Muscle of leg (tissue), 11 donors: Measurements from ENCODE around the gene NPR2. TPM values are rescaled to one million over a fixed set of nuclear protein-coding genes. Genes with fewer than 3 reads are reported as not detected.
A peak's percentile ranks its signal among the peaks of the same experiment; 100 is the strongest.

Experiments used
- DNase-seq: peaks from one replicate; pipeline ENCODE4 v3.0.0; 2013
- H3K27ac ChIP-seq: one replicate; pipeline ENCODE4 v1.5.1; 2013; ENCODE audit warnings: mild to moderate bottlenecking, low read length, control low read depth
- H3K27me3 ChIP-seq: one replicate; pipeline ENCODE4 v1.6.1; 2013; ENCODE audit warnings: low read length; ENCODE audit not compliant: control insufficient read depth, insufficient read depth
- H3K36me3 ChIP-seq: one replicate; pipeline ENCODE4 v1.6.1; 2013; ENCODE audit warnings: low read length; ENCODE audit not compliant: control insufficient read depth, insufficient read depth
- H3K4me1 ChIP-seq: one replicate; pipeline ENCODE4 v1.6.1; 2013; ENCODE audit warnings: low read length; ENCODE audit not compliant: control insufficient read depth, insufficient read depth
- H3K4me3 ChIP-seq: one replicate; pipeline ENCODE4 v1.5.1; 2013; ENCODE audit warnings: low read length, control low read depth
- H3K9me3 ChIP-seq: replicated peaks from 2 replicates; pipeline ENCODE4 v1.6.1; 2013; ENCODE audit warnings: low read depth, low read length; ENCODE audit not compliant: control insufficient read depth
- WGBS: methylation state at CpG from one replicate; pipeline ENCODE4 v1.1.5; 2013; ENCODE audit warnings: missing lambda C conversion rate; ENCODE audit not compliant: insufficient coverage; 5-methylcytosine and 5-hydroxymethylcytosine counted together
- polyA plus RNA-seq, 8 donors: library from polyadenylated mRNA; unstranded; fragments of 120-200 nt; gene quantifications; one replicate each; pipeline versions ENCODE4 v1.2.1 to v1.2.3, GENCODE V29; 2013; ENCODE audit warnings: inconsistent platforms in 1 of 8, low replicate concordance in 1 of 8; ENCODE audit not compliant: insufficient read length in 8 of 8, insufficient read depth in 1 of 8
- total RNA-seq: library from RNA; stranded (reverse); fragments of 120-200 nt; gene quantifications from one replicate; pipeline ENCODE4 v1.2.4, GENCODE V29; 2013

The NPR2 gene
- total and polyA plus RNA-seq, 9 donors = 16.8 to 37.3 (median 27.0) TPM

DNA sequence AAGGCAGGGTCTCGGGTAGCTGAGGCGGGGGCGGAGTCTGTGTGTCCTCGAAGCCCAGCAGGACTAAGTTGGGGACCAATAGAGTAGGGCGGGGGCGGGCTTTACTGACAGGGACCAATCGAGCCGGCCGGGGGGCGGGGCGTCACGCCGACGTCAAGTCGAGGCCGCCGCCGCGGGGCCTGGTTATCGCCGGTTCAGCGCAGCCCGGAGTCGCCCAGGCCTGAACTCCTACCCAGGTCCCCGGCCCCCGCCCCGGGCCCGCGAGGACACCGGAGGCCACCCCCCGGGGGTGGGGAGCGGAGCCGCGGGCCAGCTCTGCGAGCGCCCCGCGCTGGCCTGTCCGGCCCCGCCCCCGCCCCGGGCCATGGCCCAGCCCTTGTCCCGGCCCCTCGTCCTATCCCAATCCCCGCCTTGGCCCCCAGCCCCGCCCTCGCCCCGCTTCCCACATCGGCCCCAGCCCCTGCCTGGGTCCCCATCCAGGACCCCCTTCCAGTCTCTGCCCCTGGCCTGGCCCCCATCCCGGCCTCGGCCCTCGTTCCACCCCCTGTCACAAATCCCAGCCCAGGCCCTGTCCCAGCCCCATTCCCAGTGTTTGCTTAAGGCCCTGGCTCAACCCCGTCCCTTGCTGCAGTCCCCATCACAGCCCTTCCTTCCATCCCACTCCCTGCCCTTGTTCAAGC is 37.8 kb downstream of the NPR2 start, which contains the start of gene TMEM8B:
TSS of gene TMEM8B (plus strand) at position 145 of the 680 bp plus-strand sequence. CDS start at position 365, 220 bp downstream.
- Histone ChIP-seq H3K4me3 (peak within 1 kb of the TSS; percentile 60), H3K27me3 (peaks cover 14% of the 10 kb centered on the region), H3K4me1 (peaks cover 35% of the 10 kb centered on the region), H3K36me3 (no peaks in the 10 kb centered on the region), H3K9me3 (no peaks in the 10 kb centered on the region), H3K27ac (peak within 1 kb of the TSS; percentile 79)
- peak; percentile 98 for DNase-seq
- WGBS = under 1% methylated on average over 51 of the region's 53 CpGs

DNA sequence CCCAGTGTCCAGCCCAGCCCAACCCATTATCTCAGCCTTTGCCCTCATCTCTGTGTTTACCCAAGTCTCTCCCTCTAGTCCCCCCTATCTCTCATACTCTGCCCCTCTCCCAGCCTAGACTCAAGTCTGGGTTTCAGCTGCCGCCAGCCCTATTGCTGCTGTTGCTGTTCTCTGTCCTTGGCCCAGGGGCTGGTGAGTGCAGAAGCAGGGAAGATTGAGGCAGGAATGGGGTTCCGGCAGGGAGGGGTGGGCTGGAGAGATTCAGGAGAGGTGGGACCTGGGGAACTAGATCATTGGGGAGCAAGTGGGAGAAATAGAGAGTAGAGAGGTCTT is 38.3 kb downstream of the NPR2 start:
- Histone ChIP-seq H3K4me3 (peak overlapping the region; percentile 60), H3K27me3 (peaks cover 18% of the 10 kb centered on the region), H3K4me1 (peaks cover 39% of the 10 kb centered on the region), H3K36me3 (peaks cover 2% of the 10 kb centered on the region), H3K9me3 (no peaks in the 10 kb centered on the region), H3K27ac (peak overlapping the region; percentile 79)
- 50% methylated on average over 1 of the region's 2 CpGs for WGBS
- DNase-seq = no peak

- no peak for DNase-seq
- H3K27me3 ChIP-seq = peaks cover 18% of the 10 kb centered on the region
- H3K4me1 ChIP-seq = peaks cover 39% of the 10 kb centered on the region
- peaks cover 10% of the 10 kb centered on the region for H3K36me3 ChIP-seq
- WGBS = 77% methylated on average over 4 of the region's 4 CpGs
- H3K4me3 ChIP-seq = no peak overlapping the region
- no peaks in the 10 kb centered on the region for H3K9me3 ChIP-seq
- H3K27ac ChIP-seq = no peak overlapping the region
Measured at GRCh38 chr9:35831040-35831439, 39.6 kb downstream of the NPR2 start.

DNA sequence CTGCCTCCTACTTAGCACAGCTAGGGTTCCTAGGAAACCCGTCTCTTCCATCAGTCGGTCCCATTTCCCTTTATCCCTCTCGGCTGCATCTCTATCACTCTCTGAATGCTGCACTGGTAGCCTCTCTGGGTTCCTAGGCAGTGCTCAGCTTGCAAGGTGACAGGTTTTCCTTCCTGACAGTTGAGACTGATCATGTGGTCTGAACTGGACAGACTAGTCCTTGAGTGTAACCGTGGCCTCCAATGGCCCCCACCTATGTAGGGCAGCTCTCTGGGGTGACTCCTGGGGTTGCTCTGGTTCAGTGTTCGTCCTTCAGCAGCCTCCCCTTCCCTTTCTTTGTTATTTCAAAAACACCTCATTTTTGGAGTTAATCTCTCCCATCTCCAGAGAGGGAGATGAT is 41.4 kb downstream of the NPR2 start:
- Histone ChIP-seq H3K27me3 (peaks cover 21% of the 10 kb centered on the region), H3K27ac (no peak overlapping the region), H3K4me3 (no peak overlapping the region), H3K9me3 (no peaks in the 10 kb centered on the region), H3K4me1 (peaks cover 39% of the 10 kb centered on the region), H3K36me3 (peaks cover 16% of the 10 kb centered on the region)
- 58% methylated on average over 4 of the region's 5 CpGs for WGBS
- DNase-seq = no peak

- Histone ChIP-seq H3K9me3 (no peaks in the 10 kb centered on the region), H3K4me1 (peaks cover 34% of the 10 kb centered on the region), H3K27me3 (peaks cover 24% of the 10 kb centered on the region), H3K27ac (peak overlapping the region; percentile 6), H3K36me3 (peaks cover 17% of the 10 kb centered on the region), H3K4me3 (no peak overlapping the region)
- DNase-seq = no peak
- WGBS = 72% methylated on average over 5 of the region's 14 CpGs
Measured at GRCh38 chr9:35834260-35835215, 43.1 kb downstream of the NPR2 start.

DNA sequence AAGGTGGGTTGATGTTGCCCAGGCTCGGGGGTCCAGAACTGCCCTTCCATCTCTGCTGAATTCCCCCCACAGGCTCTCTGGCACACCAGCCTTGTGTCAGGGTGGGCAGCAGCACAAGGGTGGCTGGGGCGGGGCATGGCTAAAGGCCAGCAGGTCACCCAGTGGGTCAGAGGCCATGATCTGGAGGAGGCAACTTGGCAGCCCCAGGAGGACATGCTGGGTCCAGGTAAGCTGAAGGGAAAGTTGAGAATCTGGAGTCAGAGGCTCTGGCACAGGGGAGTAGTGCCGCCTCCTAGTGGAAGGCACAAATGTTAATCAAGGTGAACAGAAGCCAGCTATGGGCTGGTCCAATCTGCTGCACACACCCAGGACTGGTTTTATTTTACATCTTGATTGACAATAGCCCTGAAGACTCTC is 43.8 kb downstream of the NPR2 start:
- 100% methylated on average over 3 of the region's 3 CpGs for WGBS

DNA sequence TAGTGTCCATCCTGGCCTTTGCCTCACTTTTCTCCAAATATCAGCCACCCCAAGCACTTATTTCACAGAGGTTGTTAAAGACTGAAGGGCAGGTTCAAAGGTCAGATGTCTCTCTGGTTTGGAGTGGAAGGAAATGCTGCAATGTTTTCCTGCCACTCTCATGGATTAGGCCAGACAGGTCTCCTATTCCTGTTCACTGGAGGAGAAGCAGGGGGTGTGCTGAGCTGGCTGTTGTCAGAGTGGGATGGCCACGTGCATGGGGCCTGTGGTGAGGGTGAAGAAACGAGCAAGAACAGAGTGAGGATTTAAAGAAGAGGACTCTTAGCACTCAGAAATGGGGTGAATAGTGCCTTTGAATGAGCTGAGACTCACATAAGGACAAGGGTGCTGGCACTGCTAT is 44.4 kb downstream of the NPR2 start:
- Histone ChIP-seq H3K9me3 (no peaks in the 10 kb centered on the region), H3K27ac (no peak overlapping the region), H3K4me3 (no peak overlapping the region), H3K4me1 (peaks cover 24% of the 10 kb centered on the region), H3K36me3 (peaks cover 17% of the 10 kb centered on the region), H3K27me3 (peaks cover 35% of the 10 kb centered on the region)
- DNase-seq = no peak
- whole genome bisulfite sequencing = 78% methylated on average over 2 of the region's 2 CpGs

More for the DNA sequence above, 43.8 kb downstream of the NPR2 start:
- no peak overlapping the region for H3K4me3 ChIP-seq
- no peaks in the 10 kb centered on the region for H3K9me3 ChIP-seq
- peaks cover 29% of the 10 kb centered on the region for H3K4me1 ChIP-seq
- no peak overlapping the region for H3K27ac ChIP-seq
- peaks cover 30% of the 10 kb centered on the region for H3K27me3 ChIP-seq
- no peak for DNase-seq
- H3K36me3 ChIP-seq = peaks cover 17% of the 10 kb centered on the region

DNA sequence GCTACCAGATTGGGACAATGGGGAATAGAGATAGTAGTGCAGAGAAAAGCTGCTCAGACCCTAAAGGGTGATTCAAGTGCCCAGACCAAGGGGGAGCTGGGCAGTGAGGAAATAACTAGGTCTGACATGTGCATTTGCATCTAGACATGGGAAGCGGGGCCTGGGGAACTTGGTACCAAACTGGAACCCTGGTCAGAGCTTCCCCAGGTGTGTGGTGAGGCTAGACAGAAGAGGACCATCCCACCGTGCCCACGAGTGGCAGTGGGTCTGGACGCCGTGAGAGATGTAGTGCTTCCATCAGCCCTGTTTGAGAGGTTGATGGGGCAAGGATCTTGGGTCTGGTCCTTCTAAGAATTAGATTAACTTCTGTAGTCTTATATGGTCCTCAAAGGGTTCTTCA is 45.2 kb downstream of the NPR2 start:
- WGBS = 100% methylated on average over 1 of the region's 5 CpGs
- Histone ChIP-seq H3K36me3 (peaks cover 17% of the 10 kb centered on the region), H3K4me3 (no peak overlapping the region), H3K4me1 (peaks cover 22% of the 10 kb centered on the region), H3K27ac (no peak overlapping the region), H3K9me3 (no peaks in the 10 kb centered on the region), H3K27me3 (peaks cover 41% of the 10 kb centered on the region)
- no peak for DNase-seq

DNA sequence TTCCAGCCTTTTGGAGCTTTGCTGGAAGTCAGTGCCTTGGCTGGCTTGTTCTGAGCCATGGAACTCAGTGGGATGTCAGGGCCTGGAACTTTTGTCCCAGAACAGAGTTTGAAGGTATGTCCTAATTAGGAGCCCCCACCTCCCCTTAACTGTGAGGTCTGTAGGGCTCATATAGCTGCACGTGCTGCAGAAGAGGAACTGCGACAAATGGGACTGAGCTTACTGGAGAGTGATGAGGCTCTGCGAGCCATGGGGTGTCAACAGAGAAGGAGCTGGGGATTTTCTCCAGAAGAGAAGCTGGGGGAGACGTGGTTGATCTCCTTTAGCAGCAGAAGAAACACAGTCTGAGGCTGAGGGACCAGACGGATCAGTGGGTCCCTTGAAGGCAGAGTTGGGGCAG is 48.5 kb downstream of the NPR2 start:
- peaks cover 36% of the 10 kb centered on the region for H3K27me3 ChIP-seq
- no peak overlapping the region for H3K27ac ChIP-seq
- no peak for DNase-seq
- peaks cover 27% of the 10 kb centered on the region for H3K36me3 ChIP-seq
- H3K4me3 ChIP-seq = no peak overlapping the region
- H3K9me3 ChIP-seq = no peaks in the 10 kb centered on the region
- H3K4me1 ChIP-seq = peaks cover 12% of the 10 kb centered on the region
- WGBS = 79% methylated on average over 5 of the region's 5 CpGs
